HepG2 (cell line): Measurements from ENCODE around the gene VDAC1. TPM values are rescaled to one million over a fixed set of nuclear protein-coding genes. Genes with fewer than 3 reads are reported as not detected.
A peak's percentile ranks its signal among the peaks of the same experiment; 100 is the strongest.

Source experiments
- ATAC-seq: fragments of 200-7000 bp; cut with Tn5 transposase; 3 replicates; pipeline ENCODE4 v1.9.1; 2020; ENCODE audit warnings: mild to moderate bottlenecking, moderate library complexity
- BruUV-seq: library from RNA; stranded (reverse); fragments of 400-500 nt; replicated peaks from 2 replicates; lab custom pipeline; 2021; lab: Mats Ljungman, UMichigan
- CTCF ChIA-PET: fragments of 300-600 bp; formaldehyde crosslinking; extraction: SDS; loops from one replicate; lab custom pipeline; 2021; ENCODE audit warnings: low total read pairs, inconsistent platforms, low intra/inter-chr PET ratio; lab: Yijun Ruan, JAX
- POLR2A ChIA-PET: fragments of 350-600 bp; sonication (Branson Sonifier 250); formaldehyde crosslinking; loops from one replicate; lab custom pipeline; 2020; ENCODE audit warnings: antibody characterized with exemption, inconsistent platforms; lab: Yijun Ruan, JAX
- DNase-seq: peaks from one replicate; pipeline ENCODE4 v3.0.0-alpha.2; 2015; ENCODE audit warnings: low spot score
- FAIRE-seq: peaks from 3 replicates; lab custom pipeline; 2011; peaks lifted over from hg19 to GRCh38; lab: Jason Lieb, UNC
- H2AFZ ChIP-seq: one replicate; pipeline ENCODE4 v1.6.1; 2011; ENCODE audit warnings: low read length, inconsistent platforms
- H3K27ac ChIP-seq: fragments of 300-600 bp; 3 replicates; pipeline ENCODE4 v1.8.0; 2011; ENCODE audit warnings: mixed run types, mild to moderate bottlenecking, mixed read lengths, low read length, inconsistent platforms; ENCODE audit not compliant: insufficient read depth; ENCODE audit errors: extremely low read length
- H3K27me3 ChIP-seq, 2 experiments: fragments of 200-600 bp in 1 of 2; 2 replicates in 1 of 2; 3 replicates in 1 of 2; pipeline versions ENCODE4 v1.6.0 to v1.8.0; 2011; ENCODE audit warnings: low read length in 2 of 2, mild to moderate bottlenecking in 2 of 2, moderate library complexity in 2 of 2, inconsistent platforms in 1 of 2; ENCODE audit not compliant: insufficient read depth in 2 of 2, control insufficient read depth in 1 of 2
- H3K36me3 ChIP-seq, 2 experiments: fragments of 200-600 bp in 1 of 2; replicated peaks in 1 of 2; 2 replicates in 1 of 2; 3 replicates in 1 of 2; pipeline versions ENCODE4 v1.5.1 to v1.8.0; 2011; ENCODE audit warnings: low read length in 2 of 2, inconsistent platforms in 1 of 2; ENCODE audit not compliant: insufficient read depth in 2 of 2, control insufficient read depth in 1 of 2
- H3K4me1 ChIP-seq: 2 replicates; pipeline ENCODE4 v1.5.1; 2012; ENCODE audit warnings: low read length, inconsistent platforms; ENCODE audit not compliant: insufficient read depth
- H3K4me2 ChIP-seq: 2 replicates; pipeline ENCODE4 v1.6.0; 2011; ENCODE audit warnings: low read depth, low read length, inconsistent platforms
- H3K4me3 ChIP-seq, 3 experiments: fragments of 200-600 bp in 1 of 3; sonication (generic), shearing (Covaris generic) in 1 of 3; replicated peaks in 1 of 3; 2 replicates each; pipeline ENCODE4 v1.5.1; 2011 to 2016; ENCODE audit warnings: low read length in 3 of 3, inconsistent platforms in 2 of 3, low read depth in 2 of 3, mild to moderate bottlenecking in 2 of 3, control low read depth in 1 of 3, mixed read lengths in 1 of 3; ENCODE audit not compliant: insufficient read depth in 1 of 3
- H3K79me2 ChIP-seq: one replicate; pipeline ENCODE4 v1.6.1; 2011; ENCODE audit warnings: low read length, inconsistent platforms; ENCODE audit not compliant: insufficient read depth
- H3K9ac ChIP-seq: 2 replicates; pipeline ENCODE4 v1.6.0; 2011; ENCODE audit warnings: mild to moderate bottlenecking, low read depth, low read length, inconsistent platforms; ENCODE audit not compliant: insufficient read depth
- H3K9me3 ChIP-seq: 2 replicates; pipeline ENCODE4 v1.5.1; 2012; ENCODE audit warnings: mild to moderate bottlenecking, low read length
- H4K20me1 ChIP-seq: 2 replicates; pipeline ENCODE4 v1.6.0; 2011; ENCODE audit warnings: inconsistent platforms, mild to moderate bottlenecking, low read length, moderate library complexity; ENCODE audit not compliant: insufficient read depth
- ASH2L ChIP-seq: fragments of 300-600, 200-600 bp; sonication (generic); IDR thresholded peaks from 2 replicates; pipeline ENCODE4 v1.7.0; 2017; ENCODE audit warnings: low read depth, mild to moderate bottlenecking, moderate library complexity, mixed read lengths, low read length; ENCODE audit not compliant: insufficient read length
- BRF2 ChIP-seq: sonication (generic); formaldehyde crosslinking; IDR thresholded peaks from 2 replicates; pipeline ENCODE4 v1.8.1; 2022; ENCODE audit warnings: mild to moderate bottlenecking, missing genetic modification reagents
- CEBPG ChIP-seq: IDR thresholded peaks from 2 replicates; pipeline ENCODE4 v1.6.1; 2016
- NFKBIZ ChIP-seq: IDR thresholded peaks from 2 replicates; pipeline ENCODE4 v1.6.1; 2018; ENCODE audit warnings: missing genetic modification reagents, missing compliant biosample characterization
- PRDM10 ChIP-seq: sonication (generic); formaldehyde crosslinking; IDR thresholded peaks from 2 replicates; pipeline ENCODE4 v1.4.0; 2020; ENCODE audit warnings: low read depth, missing genetic modification reagents
- PREB ChIP-seq: sonication (generic); formaldehyde crosslinking; IDR thresholded peaks from 2 replicates; pipeline ENCODE4 v1.4.0; 2020; ENCODE audit warnings: missing genetic modification reagents
- REPIN1 ChIP-seq: sonication (generic); formaldehyde crosslinking; IDR thresholded peaks from 2 replicates; pipeline ENCODE4 v1.8.0; 2022; ENCODE audit warnings: missing genetic modification reagents, low read depth, mild to moderate bottlenecking, borderline replicate concordance
- SAP130 ChIP-seq: IDR thresholded peaks from 2 replicates; pipeline ENCODE4 v1.6.1; 2016; ENCODE audit warnings: low read depth
- SKIL ChIP-seq: sonication (generic); formaldehyde crosslinking; IDR thresholded peaks from 2 replicates; pipeline ENCODE4 v1.8.0; 2022; ENCODE audit warnings: missing genetic modification reagents, mild to moderate bottlenecking, moderate library complexity, borderline replicate concordance
- SMARCC2 ChIP-seq: fragments of 450-650 bp; IDR thresholded peaks from 2 replicates; pipeline ENCODE4 v1.6.1; 2017; ENCODE audit warnings: antibody characterized with exemption, mild to moderate bottlenecking
- ZFP62 ChIP-seq: sonication (generic); formaldehyde crosslinking; IDR thresholded peaks from 2 replicates; pipeline ENCODE4 v1.4.0; 2020; ENCODE audit warnings: missing genetic modification reagents
- ZNF350 ChIP-seq: sonication (generic); formaldehyde crosslinking; IDR thresholded peaks from 2 replicates; pipeline ENCODE4 v1.4.0; 2020; ENCODE audit warnings: mild to moderate bottlenecking, low read depth, missing genetic modification reagents, borderline replicate concordance
- ZZZ3 ChIP-seq: sonication (generic); formaldehyde crosslinking; IDR thresholded peaks from 2 replicates; pipeline ENCODE4 v1.4.0; 2020; ENCODE audit warnings: missing genetic modification reagents, mild to moderate bottlenecking, borderline replicate concordance
- WGBS: methylation state at CpG from one replicate; pipeline ENCODE4 v1.1.6; 2017; ENCODE audit warnings: low lambda C conversion rate; 5-methylcytosine and 5-hydroxymethylcytosine counted together
- in situ Hi-C: cut with HindIII; loops from 2 replicates; pipeline ENCODE4 v1.10.0; 2017; ENCODE audit warnings: low pct_unique_long_range_greater_than_20kb; ENCODE audit not compliant: extremely low pct_ligation_motif_present
- intact Hi-C: fragments of 100-400 bp; cut with micrococcal nuclease; formaldehyde crosslinking; loops from one replicate; pipeline ENCODE4 v1.10.0; 2022; ENCODE audit not compliant: unreplicated experiment
- polyA plus RNA-seq, 8 experiments: library from polyadenylated mRNA; depleted of rRNA in 3 of 8; stranded (reverse) in 7 of 8; unstranded in 1 of 8; fragments of >200 nt; fragmentation: Illumina TruSeq in 4 of 8; extraction: Trizol in 4 of 8; gene quantifications; 2 replicates each; pipeline versions ENCODE4 v1.2.1 to v1.2.3, GENCODE V29; 2011 to 2016; ENCODE audit warnings: low read depth in 4 of 8, missing spikeins in 1 of 8, mixed read lengths in 1 of 8; ENCODE audit not compliant: insufficient read depth in 1 of 8
- total RNA-seq, 5 experiments: library from RNA; depleted of rRNA; stranded (reverse); fragments of >200 nt; fragmentation: Illumina TruSeq; extraction: Trizol; gene quantifications; 2 replicates each; pipeline ENCODE4 v1.2.3, GENCODE V29; 2016; ENCODE audit warnings: low read depth in 1 of 5

The VDAC1 gene
- total and polyA plus RNA-seq, 2 of the 13 experiments (the other 11 are each of a cell fraction or from before 2014, with no cell fraction given): 112 to 380 TPM

- TF ChIP-seq ASH2L (no peak), ZZZ3 (CRISPR knock-in tag) (no peak), NFKBIZ (CRISPR knock-in tag) (no peak), PREB (CRISPR knock-in tag) (no peak), ZFP62 (CRISPR knock-in tag) (no peak), BRF2 (CRISPR knock-in tag) (no peak), SAP130 (CRISPR knock-in tag) (0 out of 2 replicates have a peak, but pooled peaks have one; percentile 28)
Measured at GRCh38 chr5:133996683-133997252, 8.0 kb downstream of the VDAC1 start (continued).

GRCh38 chr5:133995883-133996563, 8.8 kb downstream of the VDAC1 start:
- POLR2A ChIA-PET: interaction anchor here (1.3 to 7.4 kb wide), 7 partner anchors 9 to 103 kb away, joined by 5 to 94 read pairs (median 16); partner anchors contain the start of genes C5orf15 and VDAC1
- ATAC-seq (peak; percentile 44), DNase-seq (peak; percentile 51), FAIRE-seq (no peak)
- no peak overlapping the region for H2AFZ ChIP-seq
- peak overlapping the region; percentile 65 for H3K9ac ChIP-seq
- in situ Hi-C loops: no loop called here
- H3K4me3 ChIP-seq: peak overlapping the region; percentile 39 to 70 (median 53)
- peaks cover 85% of the 10 kb centered on the region for H3K4me1 ChIP-seq
- H3K9me3 ChIP-seq: no peaks in the 10 kb centered on the region
- no peaks in the 10 kb centered on the region for H3K27me3 ChIP-seq
- H3K79me2 ChIP-seq: peaks cover 99% of the 10 kb centered on the region
- H3K27ac ChIP-seq: peak overlapping the region; percentile 59
- intact Hi-C loops: loop anchor here (2.0 kb wide), 1 partner anchor 15 kb away; no protein-coding TSS in a partner anchor
- 32% methylated on average over 4 of the region's 7 CpGs for WGBS
- H3K36me3 ChIP-seq: peaks cover 6 to 15% of the 10 kb centered on the region in 2 experiments
- BruUV-seq: no TSS peak
- H3K4me2 ChIP-seq: peak overlapping the region; percentile 87
- CTCF ChIA-PET: interaction anchor here (1.4 kb wide), 1 partner anchor 44 kb away, joined by 4 read pairs; no protein-coding TSS in a partner anchor
- H4K20me1 ChIP-seq: peaks cover 89% of the 10 kb centered on the region
- TF ChIP-seq SKIL: no peak
- 0 out of 2 replicates have a peak, but pooled peaks have one; percentile 34 for TF ChIP-seq REPIN1 (CRISPR knock-in tag)
- TF ChIP-seq PRDM10: peak; percentile 46; the same call in 1 of the 2 replicates
- no peak for TF ChIP-seq ZNF350 (CRISPR knock-in tag)
- no peak for TF ChIP-seq SMARCC2
- TF ChIP-seq CEBPG (CRISPR knock-in tag): peak; percentile 67; the same call in 1 of the 2 replicates
